Measurements from ENCODE around the gene VWA8. TPM values are rescaled to one million over a fixed set of nuclear protein-coding genes. Genes with fewer than 3 reads are reported as not detected.

The VWA8 gene
- total and polyA plus RNA-seq, 7 donors: 3.0 to 37.5 (median 24.7) TPM

- Histone ChIP-seq H3K9me3 (no peaks in the 10 kb centered on the region), H3K36me3 (peaks cover 0 to 6% (median 0%) of the 10 kb centered on the region in 4 donors), H3K27me3 (no peaks in the 10 kb centered on the region), H3K4me3 (no peak overlapping the region), H3K4me1 (peaks cover 0 to 10% (median 2%) of the 10 kb centered on the region in 4 donors), H3K27ac (no peak overlapping the region)
- TF ChIP-seq POLR2A (IDR thresholded peaks at IDR 0.05) (no peak), EP300 (IDR thresholded peaks at IDR 0.05) (no peak), CTCF (IDR thresholded peaks at IDR 0.05) (no peak), POLR2AphosphoS5 (IDR thresholded peaks at IDR 0.05) (no peak)
- DNase-seq: no peak
- 90 to 94% methylated on average over 3 of the region's 3 CpGs for WGBS, 2 donors
- intact Hi-C loops (cut with DNase I): no loop called here
Observed at GRCh38 chr13:41851351-41851750, 109.6 kb downstream of the VWA8 start.

GRCh38 chr13:41848435-41849255 lies 112.3 kb downstream of the VWA8 start:
- intact Hi-C loops (cut with DNase I): no loop called here
- no peak for TF ChIP-seq CTCF (IDR thresholded peaks at IDR 0.05)
- TF ChIP-seq POLR2AphosphoS5 (IDR thresholded peaks at IDR 0.05): no peak
- TF ChIP-seq EP300 (IDR thresholded peaks at IDR 0.05): no peak
- TF ChIP-seq POLR2A (IDR thresholded peaks at IDR 0.05): no peak
- Histone ChIP-seq H3K36me3 (peaks cover 0 to under 1% (median 0%) of the 10 kb centered on the region in 4 donors), H3K27me3 (no peaks in the 10 kb centered on the region), H3K27ac (no peak overlapping the region), H3K4me3 (no peak overlapping the region), H3K4me1 (peaks cover 0 to 10% (median 2%) of the 10 kb centered on the region in 4 donors), H3K9me3 (no peaks in the 10 kb centered on the region)
- no peak for DNase-seq
- 96% methylated on average over 2 of the region's 2 CpGs for WGBS, 2 donors

- TF ChIP-seq CTCF (IDR thresholded peaks at IDR 0.05) (no peak), EP300 (IDR thresholded peaks at IDR 0.05) (no peak), POLR2A (IDR thresholded peaks at IDR 0.05) (no peak), POLR2AphosphoS5 (IDR thresholded peaks at IDR 0.05) (no peak)
- 95 to 96% methylated on average over 3 of the region's 3 CpGs for WGBS, 2 donors
Observed at GRCh38 chr13:41847216-41847615, 113.7 kb downstream of the VWA8 start.

GRCh38 chr13:41842036-41842620 lies 118.8 kb downstream of the VWA8 start:
- H3K4me3 ChIP-seq: no peak overlapping the region
- H3K36me3 ChIP-seq: no peaks in the 10 kb centered on the region
- intact Hi-C loops (cut with DNase I): no loop called here
- no peaks in the 10 kb centered on the region for H3K27me3 ChIP-seq
- peaks cover 0 to 15% (median 3%) of the 10 kb centered on the region in 4 donors for H3K4me1 ChIP-seq
- 56 to 80% methylated on average over 2 of the region's 2 CpGs for WGBS, 2 donors
- H3K27ac ChIP-seq: no peak overlapping the region
- no peak for TF ChIP-seq POLR2A (IDR thresholded peaks at IDR 0.05)
- TF ChIP-seq POLR2AphosphoS5 (IDR thresholded peaks at IDR 0.05): no peak
- no peak for TF ChIP-seq CTCF (IDR thresholded peaks at IDR 0.05)
- TF ChIP-seq EP300 (IDR thresholded peaks at IDR 0.05): no peak
- H3K9me3 ChIP-seq: no peaks in the 10 kb centered on the region
- no peak for DNase-seq

More at GRCh38 chr13:41847216-41847615, 113.7 kb downstream of the VWA8 start:
- no peak overlapping the region for H3K27ac ChIP-seq
- H3K9me3 ChIP-seq: no peaks in the 10 kb centered on the region
- H3K36me3 ChIP-seq: no peaks in the 10 kb centered on the region
- DNase-seq: no peak
- H3K4me3 ChIP-seq: no peak overlapping the region
- no peaks in the 10 kb centered on the region for H3K27me3 ChIP-seq
- H3K4me1 ChIP-seq: peaks cover 0 to 20% (median 3%) of the 10 kb centered on the region in 4 donors
- intact Hi-C loops (cut with DNase I): no loop called here
